Lung (tissue), 12 donors: ENCODE measurements around the gene HYKK. TPM values are rescaled to one million over a fixed set of nuclear protein-coding genes. Genes with fewer than 3 reads are reported as not detected.

Source experiments
- ATAC-seq: fragments of 200-7000 bp; cut with Tn5 transposase; one replicate; pipeline ENCODE4 v1.9.1; 2020; ENCODE audit warnings: moderate number of reproducible peaks; ENCODE audit not compliant: insufficient read depth, low FRiP score
- DNase-seq, 3 donors: peaks; one replicate each; pipeline ENCODE4 v3.0.0-alpha.2; 2013 to 2017
- H3K27ac ChIP-seq, 2 donors: one replicate each; pipeline ENCODE4 v1.5.1; 2013; ENCODE audit warnings: mild to moderate bottlenecking in 2 of 2, moderate library complexity in 2 of 2, control low read depth in 1 of 2, inconsistent platforms in 1 of 2, low read depth in 1 of 2, low read length in 1 of 2
- H3K27me3 ChIP-seq, 3 donors: one replicate each; pipeline ENCODE4 v1.5.1; 2013; ENCODE audit warnings: low read length in 2 of 3; ENCODE audit not compliant: control insufficient read depth in 3 of 3, insufficient read depth in 3 of 3
- H3K36me3 ChIP-seq, 4 donors: one replicate each; pipeline ENCODE4 v1.5.1; 2013; ENCODE audit warnings: low read length in 4 of 4, mild to moderate bottlenecking in 1 of 4, moderate library complexity in 1 of 4; ENCODE audit not compliant: control insufficient read depth in 4 of 4, insufficient read depth in 4 of 4
- H3K4me1 ChIP-seq, 5 donors: one replicate each; pipeline ENCODE4 v1.5.1; 2013; ENCODE audit warnings: low read length in 5 of 5, mild to moderate bottlenecking in 2 of 5, moderate library complexity in 1 of 5; ENCODE audit not compliant: control insufficient read depth in 5 of 5, insufficient read depth in 5 of 5
- H3K4me3 ChIP-seq: one replicate; pipeline ENCODE4 v1.5.1; 2013; ENCODE audit warnings: mild to moderate bottlenecking, control low read depth, moderate library complexity
- H3K9ac ChIP-seq, 2 donors: one replicate each; pipeline ENCODE4 v1.5.1; 2013; ENCODE audit warnings: low read length in 2 of 2, control low read depth in 1 of 2; ENCODE audit not compliant: insufficient read depth in 1 of 2
- H3K9me3 ChIP-seq, 4 donors: one replicate each; pipeline ENCODE4 v1.5.1; 2013; ENCODE audit warnings: low read length in 3 of 4, mild to moderate bottlenecking in 1 of 4, moderate library complexity in 1 of 4; ENCODE audit not compliant: control insufficient read depth in 4 of 4, insufficient read depth in 3 of 4
- CTCF ChIP-seq: IDR thresholded peaks from 2 replicates; pipeline ENCODE4 v1.5.1; 2012; ENCODE audit warnings: mild to moderate bottlenecking; ENCODE audit errors: control extremely low read depth, extremely low read depth
- WGBS, 2 donors: extraction: QIAGEN DNeasy Blood & Tissue Kit; methylation state at CpG; one replicate each; pipeline ENCODE4 v1.1.7; 2013; 5-methylcytosine and 5-hydroxymethylcytosine counted together
- polyA plus RNA-seq, 2 donors: library from polyadenylated mRNA; stranded (reverse); fragments of 200-250 nt; gene quantifications; one replicate each; pipeline ENCODE4 v1.2.1, GENCODE V29; 2013
- total RNA-seq, 2 donors: library from RNA; depleted of rRNA in 1 of 2; stranded (reverse); fragments of >200 nt in 1 of 2; gene quantifications; one replicate each; pipeline ENCODE4 v1.2.1, GENCODE V29; 2014 to 2021
- donor health status: control.
- donor health status: control.
- donor health status: Bipolar disorder and iron deficiency.
- donor health status: healthy.
- donor health status: DM: yes; HTN: yes; CAD: no.

Gene HYKK
- total and polyA plus RNA-seq, 4 donors: 1.6 to 5.7 (median 4.9) TPM

- H3K27me3 ChIP-seq: peaks cover 0 to 35% (median 32%) of the 10 kb centered on the region in 3 donors
- no peak for TF ChIP-seq CTCF
- no peaks in the 10 kb centered on the region for H3K36me3 ChIP-seq
- no peak overlapping the region for H3K4me3 ChIP-seq
- ATAC-seq (no peak), DNase-seq (no peak)
- WGBS, 2 donors: 48 to 69% methylated on average over 4 of the region's 4 CpGs
- peaks cover 0 to 19% (median 9%) of the 10 kb centered on the region in 5 donors for H3K4me1 ChIP-seq
- H3K9me3 ChIP-seq: peaks cover 0 to 2% (median 0%) of the 10 kb centered on the region in 4 donors
- H3K27ac ChIP-seq: no peak overlapping the region
- H3K9ac ChIP-seq: no peak overlapping the region
Observed at GRCh38 chr15:78567531-78567930, 60.2 kb downstream of the HYKK start.

- no peak for TF ChIP-seq CTCF
- peaks cover 0 to 12% (median 4%) of the 10 kb centered on the region in 5 donors for H3K4me1 ChIP-seq
- no peak overlapping the region for H3K9ac ChIP-seq
- DNase-seq (no peak), ATAC-seq (no peak)
- no peak overlapping the region for H3K4me3 ChIP-seq
- no peaks in the 10 kb centered on the region for H3K36me3 ChIP-seq
- H3K9me3 ChIP-seq: no peaks in the 10 kb centered on the region
- WGBS, 2 donors: 90 to 91% methylated on average over 2 of the region's 2 CpGs
- no peak overlapping the region for H3K27ac ChIP-seq
- peaks cover 0 to 24% (median 15%) of the 10 kb centered on the region in 3 donors for H3K27me3 ChIP-seq
Observed at GRCh38 chr15:78570710-78571109, 63.3 kb downstream of the HYKK start.

- ATAC-seq: no peak
- Histone ChIP-seq H3K36me3 (no peaks in the 10 kb centered on the region), H3K9me3 (no peaks in the 10 kb centered on the region), H3K4me3 (no peak overlapping the region), H3K9ac (no peak overlapping the region), H3K4me1 (peaks cover 0 to 6% (median 0%) of the 10 kb centered on the region in 5 donors), H3K27me3 (peaks cover 0 to 17% (median 9%) of the 10 kb centered on the region in 3 donors), H3K27ac (no peak overlapping the region)
- no peak for DNase-seq
- WGBS, 2 donors: 74 to 83% methylated on average over 4 of the region's 4 CpGs
- TF ChIP-seq CTCF: no peak
Observed at GRCh38 chr15:78571382-78571781, 64.0 kb downstream of the HYKK start.

GRCh38 chr15:78573416-78573815 lies 66.0 kb downstream of the HYKK start:
- Histone ChIP-seq H3K4me1 (peaks cover 0 to 4% (median 0%) of the 10 kb centered on the region in 5 donors), H3K36me3 (no peaks in the 10 kb centered on the region), H3K27ac (no peak overlapping the region), H3K27me3 (peaks cover 0 to 3% (median 2%) of the 10 kb centered on the region in 3 donors), H3K4me3 (no peak overlapping the region), H3K9me3 (no peaks in the 10 kb centered on the region), H3K9ac (no peak overlapping the region)
- 86 to 95% methylated on average over 4 of the region's 4 CpGs for WGBS, 2 donors
- DNase-seq: no peak
- no peak for TF ChIP-seq CTCF
- no peak for ATAC-seq
